GM12865 (cell line): ENCODE data around the gene ABHD14A.
A peak's percentile ranks its signal among the peaks of the same experiment; 100 is the strongest.

ENCODE experiments used
- DNase-seq: peaks from one replicate; pipeline ENCODE4 v3.0.0; 2010; ENCODE audit warnings: low read depth
- H3K4me3 ChIP-seq: 2 replicates; pipeline ENCODE4 v1.5.1; 2011; ENCODE audit warnings: mild to moderate bottlenecking, low read depth, low read length, control low read depth
- CTCF ChIP-seq: IDR thresholded peaks from 2 replicates; pipeline ENCODE4 v1.5.1; 2011; ENCODE audit warnings: low read length, control low read depth, low read depth, inconsistent platforms; ENCODE audit not compliant: insufficient read depth; ENCODE audit errors: missing control alignments

ABHD14A gene

GRCh38 chr3:51943451-51944391 is 31.1 kb upstream of the ABHD14A start:
- peak overlapping the region; percentile 73; the same call in 1 of the 2 replicates for H3K4me3 ChIP-seq
- DNase-seq = no peak
- TF ChIP-seq CTCF = no peak

GRCh38 chr3:51944451-51945021 is 30.3 kb upstream of the ABHD14A start:
- no peak for DNase-seq
- no peak for TF ChIP-seq CTCF
- no peak overlapping the region for H3K4me3 ChIP-seq

DNA sequence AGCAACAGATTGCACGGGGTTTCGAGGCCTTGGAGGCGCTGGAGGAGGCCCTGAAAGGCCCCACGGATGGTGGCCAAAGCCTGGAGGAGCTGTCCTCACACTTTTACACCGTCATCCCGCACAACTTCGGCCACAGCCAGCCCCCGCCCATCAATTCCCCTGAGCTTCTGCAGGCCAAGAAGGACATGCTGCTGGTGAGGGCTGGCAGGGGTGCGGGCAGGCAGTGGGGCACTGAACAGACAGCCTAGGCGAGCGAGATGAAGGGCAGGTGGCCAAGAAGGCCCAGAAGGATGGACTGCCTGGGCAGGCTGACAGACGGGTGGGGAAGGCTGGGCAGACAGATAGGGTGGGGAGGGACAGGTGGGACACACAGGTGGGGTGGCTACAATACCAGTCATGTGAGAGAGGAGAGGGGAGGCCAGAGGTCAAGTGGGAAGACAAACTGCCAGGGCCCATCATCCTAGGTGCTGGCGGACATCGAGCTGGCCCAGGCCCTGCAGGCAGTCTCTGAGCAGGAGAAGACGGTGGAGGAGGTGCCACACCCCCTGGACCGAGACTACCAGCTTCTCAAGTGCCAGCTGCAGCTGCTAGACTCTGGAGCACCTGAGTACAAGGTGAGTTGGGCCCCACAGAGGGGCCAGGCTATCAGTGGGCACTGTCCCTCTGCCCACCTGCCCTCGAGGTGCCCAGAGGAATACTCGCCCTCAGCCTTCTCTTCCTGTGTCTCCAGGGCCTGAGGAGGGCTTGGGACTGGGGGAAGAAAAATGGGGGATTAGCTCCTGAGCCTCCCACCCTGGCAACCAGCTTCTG is 29.6 kb upstream of the ABHD14A start:
- no peak for TF ChIP-seq CTCF
- no peak for DNase-seq
- H3K4me3 ChIP-seq = no peak overlapping the region

DNA sequence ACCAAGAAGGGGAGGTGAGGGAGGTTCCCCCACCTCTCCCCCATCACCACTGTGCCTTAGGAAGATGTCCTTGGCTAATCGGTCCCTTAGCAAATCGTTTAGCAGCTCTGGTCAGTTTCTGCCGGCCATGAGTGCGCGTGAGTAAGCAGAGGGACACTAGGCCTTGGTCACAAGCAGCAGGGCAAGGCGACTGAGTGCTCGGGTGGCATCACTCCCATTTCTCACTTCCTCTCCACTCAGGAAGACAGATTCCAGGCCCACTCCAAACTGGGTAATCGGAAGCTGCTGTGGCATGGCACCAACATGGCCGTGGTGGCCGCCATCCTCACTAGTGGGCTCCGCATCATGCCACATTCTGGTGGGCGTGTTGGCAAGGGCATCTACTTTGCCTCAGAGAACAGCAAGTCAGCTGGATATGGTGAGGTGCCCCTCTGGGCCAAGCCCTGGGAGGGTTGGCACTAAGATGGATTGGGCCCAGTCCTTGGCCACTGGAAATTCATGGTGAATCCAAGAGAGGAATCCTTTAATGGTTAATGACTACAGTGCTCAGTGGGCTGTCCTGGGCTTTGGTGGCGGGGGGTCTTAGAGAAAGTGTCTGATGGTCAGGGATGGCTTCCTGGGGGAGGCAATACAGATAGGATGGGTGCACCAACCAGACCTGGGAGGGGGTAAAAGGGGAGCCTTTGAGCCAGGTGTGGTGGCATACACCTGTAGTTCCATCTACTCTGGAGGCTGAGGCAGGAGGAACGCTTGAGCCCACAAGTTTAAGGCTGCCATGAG is 28.7 kb upstream of the ABHD14A start:
- no peak for TF ChIP-seq CTCF
- no peak overlapping the region for H3K4me3 ChIP-seq
- no peak for DNase-seq

DNA sequence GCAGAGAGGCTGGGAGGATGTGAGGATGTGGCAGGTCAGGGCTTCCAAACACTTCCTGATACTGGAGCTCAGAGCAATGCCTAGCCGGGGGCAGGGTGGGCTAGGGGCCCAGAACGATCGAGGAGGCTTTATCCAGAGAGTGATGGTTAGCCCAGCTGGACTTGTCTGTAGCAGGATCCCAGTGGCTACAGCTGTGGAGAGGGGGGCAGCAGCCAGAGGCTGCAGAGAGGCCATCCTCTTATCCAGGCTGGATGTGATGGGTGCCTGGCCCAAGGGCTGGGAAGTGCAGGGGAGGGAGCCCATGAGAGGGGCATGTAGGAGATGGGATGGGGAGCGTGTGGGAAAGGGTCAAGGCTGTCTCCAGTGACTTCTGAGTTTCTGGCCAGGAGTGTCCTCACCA is 28.1 kb upstream of the ABHD14A start:
- DNase-seq = no peak
- TF ChIP-seq CTCF = no peak
- no peak overlapping the region for H3K4me3 ChIP-seq

DNA sequence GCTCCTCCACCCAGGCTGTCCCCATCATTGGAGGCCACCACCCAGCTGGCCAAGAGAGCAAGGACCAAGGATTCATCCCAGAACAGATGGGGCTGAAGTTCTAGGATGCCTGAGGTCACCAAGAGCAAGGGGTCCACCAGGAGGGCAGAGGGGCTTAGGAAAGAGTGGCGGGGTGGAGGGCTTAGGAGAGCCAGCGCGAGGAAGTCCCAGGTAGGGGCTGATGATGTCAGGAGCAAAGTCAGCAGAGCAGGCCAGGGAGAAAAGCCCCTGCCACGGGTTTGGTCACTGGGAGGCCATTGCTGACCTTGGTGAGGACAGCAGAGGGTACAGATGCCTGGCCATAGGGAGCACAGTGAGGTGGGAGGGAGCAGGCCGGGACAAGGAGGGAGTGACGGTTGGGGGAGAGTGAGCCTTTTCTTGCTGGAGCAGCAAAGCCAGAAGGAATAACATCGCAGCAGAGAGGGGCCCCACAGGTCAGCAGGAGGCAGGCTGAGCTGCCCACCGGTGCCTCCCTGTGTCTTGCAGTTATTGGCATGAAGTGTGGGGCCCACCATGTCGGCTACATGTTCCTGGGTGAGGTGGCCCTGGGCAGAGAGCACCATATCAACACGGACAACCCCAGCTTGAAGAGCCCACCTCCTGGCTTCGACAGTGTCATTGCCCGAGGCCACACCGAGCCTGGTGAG is 27.5 kb upstream of the ABHD14A start:
- no peak overlapping the region for H3K4me3 ChIP-seq
- TF ChIP-seq CTCF = no peak
- no peak for DNase-seq
